B cell (primary cell): ENCODE results near the gene GNAL.

ENCODE experiments used
- CTCF ChIP-seq: fragments of 200-600 bp; IDR thresholded peaks from one replicate; pipeline ENCODE4 v1.8.0; 2022; ENCODE audit warnings: antibody characterized with exemption, mild to moderate bottlenecking
- EZH2 ChIP-seq: IDR thresholded peaks from 2 replicates; pipeline ENCODE4 v1.6.1; 2012; ENCODE audit warnings: borderline replicate concordance, low read depth, mild to moderate bottlenecking, moderate library complexity, low read length; ENCODE audit not compliant: insufficient read depth, poor library complexity, severe bottlenecking

- TF ChIP-seq CTCF (no peak), EZH2 (no peak)
These were observed 137.8 kb downstream of the GNAL start for GRCh38 chr18:11826836-11827235.
